IMR-90 (cell line): ENCODE data around the gene PLAA.

Source experiments
- BHLHE40 ChIP-seq: fragments of 150-350 bp; IDR thresholded peaks from 2 replicates; pipeline ENCODE4 v1.6.1; 2016; ENCODE audit warnings: mild to moderate bottlenecking, low read depth, low read length
- CTCF ChIP-seq: conservative IDR thresholded peaks from 2 replicates; pipeline ENCODE4 v1.5.1; 2012; ENCODE audit warnings: mild to moderate bottlenecking, low read depth, low read length, improper control_type of control experiment
- MAFK ChIP-seq: IDR thresholded peaks from 2 replicates; pipeline ENCODE4 v1.6.1; 2012; ENCODE audit warnings: low read depth, low read length, improper control_type of control experiment
- MAZ ChIP-seq: IDR thresholded peaks from 2 replicates; pipeline ENCODE4 v1.6.1; 2012; ENCODE audit warnings: low read depth, mild to moderate bottlenecking, low read length, improper control_type of control experiment, moderate library complexity, borderline replicate concordance
- POLR2A ChIP-seq: IDR thresholded peaks from 2 replicates; pipeline ENCODE4 v1.6.1; 2012; ENCODE audit warnings: mild to moderate bottlenecking, low read depth, low read length
- RCOR1 ChIP-seq: IDR thresholded peaks from 2 replicates; pipeline ENCODE4 v1.6.1; 2012; ENCODE audit warnings: mild to moderate bottlenecking, low read length, improper control_type of control experiment; ENCODE audit not compliant: insufficient replicate concordance

GRCh38 chr9:26935847-26936246 is 11.2 kb downstream of the PLAA start:
- TF ChIP-seq CTCF (no peak), BHLHE40 (no peak), MAZ (no peak), MAFK (peak; percentile 94), POLR2A (no peak), RCOR1 (no peak)
